H1 (cell line): ENCODE measurements around the gene FAM221B. TPM values are rescaled to one million over a fixed set of nuclear protein-coding genes. Genes with fewer than 3 reads are reported as not detected.

Experiments
- CBX5 ChIP-seq: fragments of 300-800, 300-1000 bp; sonication (generic); IDR thresholded peaks from 2 replicates; pipeline ENCODE4 v1.7.1; 2016; ENCODE audit warnings: antibody characterized with exemption, low read length, low read depth
- POLR2AphosphoS5 ChIP-seq: IDR thresholded peaks from 2 replicates; pipeline ENCODE4 v1.6.1; 2011; ENCODE audit warnings: low read depth, low read length
- USF2 ChIP-seq: IDR thresholded peaks from 2 replicates; pipeline ENCODE4 v1.6.1; 2011; ENCODE audit warnings: low read length, improper control_type of control experiment
- polyA plus RNA-seq, 7 experiments: library from polyadenylated mRNA; depleted of rRNA in 3 of 7; stranded (reverse) in 5 of 7; unstranded in 2 of 7; fragments of >200 nt in 5 of 7; fragments of 200-250 nt in 2 of 7; gene quantifications; 1 replicate in 5 of 7; 2 replicates in 1 of 7; 4 replicates in 1 of 7; pipeline versions ENCODE4 v1.2.1 to v1.2.3, GENCODE V29; 2011 to 2013; ENCODE audit warnings: missing spikeins in 2 of 7, mixed read lengths in 2 of 7
- total RNA-seq: library from RNA; stranded (reverse); fragmentation: NEBNext Ultra II Directional; extraction: Animal tissue kit (Norgen Biotek cat#: 25700); gene quantifications from 2 replicates; pipeline ENCODE4 v1.2.1, GENCODE V29; 2021

The FAM221B gene
- total and polyA plus RNA-seq, 2 of the 8 experiments (the other 6 are each of a cell fraction or from before 2014, with no cell fraction given) = not detected

- TF ChIP-seq USF2 (no peak), CBX5 (no peak), POLR2AphosphoS5 (no peak)
Observed at GRCh38 chr9:35870351-35870923, 41.9 kb upstream of the FAM221B start, which contains the start of gene OR13J1 (continued).
